HEK293 (cell line): ENCODE data around the gene IMPDH1.

ENCODE experiments used
- CTCF ChIA-PET: fragments of 350-600 bp; formaldehyde crosslinking; extraction: SDS; loops from one replicate; lab custom pipeline; 2021; ENCODE audit warnings: antibody characterized with exemption; lab: Yijun Ruan, JAX
- POLR2A ChIA-PET: fragments of 300-600 bp; formaldehyde crosslinking; extraction: SDS; loops from one replicate; lab custom pipeline; 2020; ENCODE audit warnings: antibody characterized with exemption, inconsistent platforms; lab: Yijun Ruan, JAX
- H3K27ac ChIP-seq: fragments of 200-500 bp; sonication (Bioruptor generic); 2 replicates; pipeline ENCODE4 v1.5.1; 2014; ENCODE audit warnings: low read depth, low read length, control low read depth, inconsistent platforms; ENCODE audit errors: extremely low read depth
- H3K36me3 ChIP-seq, 2 experiments: fragments of 200-500 bp in 1 of 2; sonication (Bioruptor generic) in 1 of 2; 1 replicate in 1 of 2; 2 replicates in 1 of 2; pipeline ENCODE4 v1.5.1; 2014 to 2017; ENCODE audit warnings: inconsistent platforms in 2 of 2, low read length in 2 of 2; ENCODE audit not compliant: control insufficient read depth in 2 of 2, insufficient read depth in 1 of 2
- H3K4me1 ChIP-seq: fragments of 200-500 bp; sonication (Bioruptor generic); 2 replicates; pipeline ENCODE4 v1.5.1; 2014; ENCODE audit warnings: mild to moderate bottlenecking, low read length, inconsistent platforms; ENCODE audit not compliant: control insufficient read depth, insufficient read depth
- H3K4me3 ChIP-seq: 2 replicates; pipeline ENCODE4 v1.5.1; 2011; ENCODE audit warnings: low read depth, mild to moderate bottlenecking, control low read depth, low read length, moderate library complexity
- H3K9me3 ChIP-seq: fragments of 200-500 bp; sonication (Bioruptor generic); 2 replicates; pipeline ENCODE4 v1.5.1; 2014; ENCODE audit warnings: low read depth, low read length, inconsistent platforms; ENCODE audit not compliant: control insufficient read depth, insufficient read depth
- EGR2 ChIP-seq: fragments of 450-650 bp; formaldehyde crosslinking; IDR thresholded peaks from 2 replicates; pipeline ENCODE4 v1.5.1; 2016; ENCODE audit warnings: low read depth, missing biosample characterization, missing genetic modification characterization
- PRDM1 ChIP-seq: fragments of 450-650 bp; formaldehyde crosslinking; IDR thresholded peaks from 2 replicates; pipeline ENCODE4; 2016; ENCODE audit warnings: missing biosample characterization, missing genetic modification characterization
- TRIM28 ChIP-seq: IDR thresholded peaks from 2 replicates; pipeline ENCODE4 v1.6.1; 2011; ENCODE audit warnings: low read length, control low read depth, borderline replicate concordance
- TSHZ1 ChIP-seq: fragments of 450-650 bp; formaldehyde crosslinking; IDR thresholded peaks from 2 replicates; pipeline ENCODE4 v1.5.1; 2016; ENCODE audit warnings: missing biosample characterization, missing genetic modification characterization, borderline replicate concordance
- ZBTB49 ChIP-seq: fragments of 450-650 bp; formaldehyde crosslinking; IDR thresholded peaks from 2 replicates; pipeline ENCODE4 v1.5.1; 2016; ENCODE audit warnings: missing biosample characterization, missing genetic modification characterization, low read depth
- ZFHX2 ChIP-seq: fragments of 450-650 bp; formaldehyde crosslinking; conservative IDR thresholded peaks from 2 replicates; pipeline ENCODE4 v1.5.1; 2016; ENCODE audit warnings: missing biosample characterization, missing genetic modification characterization
- ZNF146 ChIP-seq: fragments of 450-650 bp; formaldehyde crosslinking; IDR thresholded peaks from 2 replicates; pipeline ENCODE4 v1.5.1; 2016; ENCODE audit warnings: missing biosample characterization, missing genetic modification characterization
- ZNF366 ChIP-seq: fragments of 450-650 bp; formaldehyde crosslinking; conservative IDR thresholded peaks from 2 replicates; pipeline ENCODE4 v1.5.1; 2016; ENCODE audit warnings: missing biosample characterization, missing genetic modification characterization
- ZNF514 ChIP-seq: fragments of 450-650 bp; formaldehyde crosslinking; IDR thresholded peaks from 2 replicates; pipeline ENCODE4 v1.5.1; 2016; ENCODE audit warnings: missing biosample characterization, missing genetic modification characterization
- ZNF76 ChIP-seq: fragments of 450-650 bp; formaldehyde crosslinking; IDR thresholded peaks from 2 replicates; pipeline ENCODE4; 2016; ENCODE audit warnings: low read depth, missing biosample characterization, missing genetic modification characterization, borderline replicate concordance
- TF ChIP-seq, protein P1 (sequence below): fragments of 450-650 bp; formaldehyde crosslinking; IDR thresholded peaks from 2 replicates; pipeline ENCODE4 v1.5.1; 2017; ENCODE audit warnings: missing biosample characterization, missing genetic modification characterization

Gene IMPDH1

DNA sequence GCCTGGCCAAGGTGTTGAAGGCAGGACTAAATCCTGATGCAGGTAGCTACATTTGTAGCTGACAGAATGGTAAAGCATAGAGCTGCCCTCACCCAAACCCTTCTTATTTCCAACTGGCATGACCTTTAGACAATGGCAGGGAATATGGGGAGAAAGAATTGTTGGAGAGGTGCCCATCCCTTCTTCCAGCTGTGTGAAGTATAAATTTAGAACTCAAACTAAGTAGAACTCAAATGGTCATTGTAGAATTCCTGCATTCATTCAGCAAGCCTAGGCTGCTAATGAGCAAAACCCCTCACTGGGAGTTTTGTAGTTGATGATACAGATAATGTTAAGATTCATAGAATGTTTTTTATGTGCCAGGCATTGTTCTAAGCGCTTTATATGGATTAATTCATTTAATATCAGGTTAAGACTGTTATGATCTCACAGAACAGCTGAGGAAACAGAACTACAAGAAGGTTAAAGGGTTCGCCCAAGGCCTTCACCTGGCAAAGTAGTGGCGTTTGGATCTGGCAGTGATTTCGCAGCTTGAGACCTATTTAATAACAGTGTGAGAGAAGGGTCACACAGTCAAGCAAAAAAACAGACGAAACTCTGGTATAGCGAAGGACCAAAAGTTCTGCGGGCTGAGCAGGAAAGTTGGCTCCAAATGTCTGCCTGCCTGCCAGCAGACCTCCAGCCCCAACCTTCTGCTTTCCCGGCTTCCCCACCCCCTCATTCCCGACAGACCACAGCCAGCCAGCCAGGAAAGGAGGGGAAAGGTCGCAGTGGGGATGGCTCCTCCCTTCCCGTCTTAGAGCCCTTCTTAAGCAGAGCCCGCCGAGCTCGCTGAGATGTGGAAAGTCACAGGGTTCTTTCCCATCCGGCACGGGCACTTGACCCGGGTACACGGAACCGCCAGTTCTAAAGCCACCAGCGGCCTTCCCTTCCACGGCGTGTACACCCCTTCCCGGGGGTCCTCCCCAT, 44.3 kb upstream of the IMPDH1 start:
- peaks cover 14% of the 10 kb centered on the region for H3K4me1 ChIP-seq
- ChIA-PET CTCF (interaction anchor here (0.7 to 3.8 kb wide), 5 partner anchors 21 to 429 kb away, joined by 3 to 18 read pairs (median 5); no protein-coding TSS in a partner anchor), POLR2A (interaction anchor here (0.6 kb wide), 1 partner anchor 1516 kb away, joined by 3 read pairs; no protein-coding TSS in a partner anchor)
- H3K36me3 ChIP-seq = peaks cover 0 to 11% of the 10 kb centered on the region in 2 experiments; a peak in 2 of 3 replicates
- H3K27ac ChIP-seq = no peak overlapping the region
- TF ChIP-seq ZNF146 (tag by site-specific recombination) (no peak), ZNF76 (0 out of 2 replicates have a peak, but pooled peaks have one; percentile 18), TRIM28 (0 out of 2 replicates have a peak, but pooled peaks have one; percentile 20)
- no peak overlapping the region for H3K4me3 ChIP-seq
- no peaks in the 10 kb centered on the region for H3K9me3 ChIP-seq

DNA sequence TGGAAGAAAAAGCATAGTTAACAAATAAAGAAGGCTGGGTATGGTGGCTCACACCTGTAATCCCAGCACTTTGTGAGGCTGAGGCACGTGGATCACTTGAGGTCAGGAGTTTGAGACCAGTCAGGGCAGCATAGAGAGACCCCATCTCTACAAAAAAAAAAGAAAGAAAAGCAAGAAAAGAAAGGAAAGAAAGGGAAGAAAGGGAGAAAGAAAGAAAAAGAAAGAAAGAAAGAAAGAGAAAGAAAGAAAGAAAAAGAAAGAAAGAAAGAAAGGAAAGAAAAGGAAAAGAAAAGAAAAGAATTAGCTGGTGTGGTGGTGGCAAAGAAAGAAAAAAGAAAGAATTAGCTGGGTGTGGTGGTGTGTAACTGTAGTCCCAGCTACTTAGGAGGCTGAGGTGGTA, 42.8 kb upstream of the IMPDH1 start:
- TF ChIP-seq ZNF514 (tag by site-specific recombination) (no peak), PRDM1 (tag by site-specific recombination) (peak; percentile 97), ZNF366 (peak; percentile 80)
- H3K27ac ChIP-seq = no peak overlapping the region
- no peak overlapping the region for H3K4me3 ChIP-seq
- ChIA-PET POLR2A (no interaction called here), CTCF (interaction anchor here (1.2 to 3.8 kb wide), 2 partner anchors 25 to 105 kb away, joined by 3 to 18 read pairs; no protein-coding TSS in a partner anchor)
- peaks cover 10% of the 10 kb centered on the region; the same call in 1 of the 2 replicates for H3K4me1 ChIP-seq
- no peaks in the 10 kb centered on the region for H3K9me3 ChIP-seq
- H3K36me3 ChIP-seq = peaks cover 0 to 7% of the 10 kb centered on the region in 2 experiments; a peak in 2 of 3 replicates

GRCh38 chr7:128450913-128451312, 41.1 kb upstream of the IMPDH1 start:
- peaks cover 10% of the 10 kb centered on the region; the same call in 1 of the 2 replicates for H3K4me1 ChIP-seq
- CTCF ChIA-PET = interaction anchor here (0.7 to 3.8 kb wide), 2 partner anchors 23 to 25 kb away, joined by 3 to 18 read pairs; no protein-coding TSS in a partner anchor
- TF ChIP-seq TSHZ1 (tag by site-specific recombination) = no peak
- peak; percentile 89; the same call in 1 of the 2 replicates for TF ChIP-seq ZNF146 (tag by site-specific recombination)
- TF ChIP-seq, protein P1, sequence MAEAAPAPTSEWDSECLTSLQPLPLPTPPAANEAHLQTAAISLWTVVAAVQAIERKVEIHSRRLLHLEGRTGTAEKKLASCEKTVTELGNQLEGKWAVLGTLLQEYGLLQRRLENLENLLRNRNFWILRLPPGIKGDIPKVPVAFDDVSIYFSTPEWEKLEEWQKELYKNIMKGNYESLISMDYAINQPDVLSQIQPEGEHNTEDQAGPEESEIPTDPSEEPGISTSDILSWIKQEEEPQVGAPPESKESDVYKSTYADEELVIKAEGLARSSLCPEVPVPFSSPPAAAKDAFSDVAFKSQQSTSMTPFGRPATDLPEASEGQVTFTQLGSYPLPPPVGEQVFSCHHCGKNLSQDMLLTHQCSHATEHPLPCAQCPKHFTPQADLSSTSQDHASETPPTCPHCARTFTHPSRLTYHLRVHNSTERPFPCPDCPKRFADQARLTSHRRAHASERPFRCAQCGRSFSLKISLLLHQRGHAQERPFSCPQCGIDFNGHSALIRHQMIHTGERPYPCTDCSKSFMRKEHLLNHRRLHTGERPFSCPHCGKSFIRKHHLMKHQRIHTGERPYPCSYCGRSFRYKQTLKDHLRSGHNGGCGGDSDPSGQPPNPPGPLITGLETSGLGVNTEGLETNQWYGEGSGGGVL (tag by site-specific recombination) = no peak
- no peak overlapping the region for H3K27ac ChIP-seq
- no peak overlapping the region for H3K4me3 ChIP-seq
- no peaks in the 10 kb centered on the region for H3K36me3 ChIP-seq
- no peaks in the 10 kb centered on the region for H3K9me3 ChIP-seq
- POLR2A ChIA-PET = no interaction called here

DNA sequence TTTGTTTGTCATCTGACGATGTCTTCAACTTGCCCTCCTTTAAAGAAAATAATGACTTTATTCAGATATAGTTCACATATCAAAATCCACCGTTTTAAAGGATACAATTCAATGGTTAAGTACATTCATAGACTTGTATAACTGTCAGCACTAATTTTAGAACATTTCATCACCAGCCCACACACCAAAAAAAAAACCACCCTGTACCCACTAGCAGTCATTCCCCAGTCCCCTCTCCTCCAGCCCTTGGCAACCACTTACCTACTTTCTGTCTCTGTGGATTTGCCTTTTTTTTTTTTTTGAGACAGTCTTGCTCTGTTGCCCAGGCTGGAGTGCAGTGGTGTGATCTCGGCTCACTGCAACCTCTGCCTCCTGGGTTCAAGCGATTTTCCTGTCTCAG, 40.6 kb upstream of the IMPDH1 start:
- Histone ChIP-seq H3K4me1 (peaks cover 10% of the 10 kb centered on the region; the same call in 1 of the 2 replicates), H3K4me3 (no peak overlapping the region), H3K27ac (no peak overlapping the region), H3K36me3 (no peaks in the 10 kb centered on the region), H3K9me3 (no peaks in the 10 kb centered on the region)
- POLR2A ChIA-PET = no interaction called here
- TF ChIP-seq ZBTB49 (no peak), ZFHX2 (peak; percentile 63), EGR2 (peak; percentile 63)
- CTCF ChIA-PET = no interaction called here
